Bronchial epithelial cell (primary cell): Measurements from ENCODE around the gene ZC3H12D. TPM values are rescaled to one million over a fixed set of nuclear protein-coding genes. Genes with fewer than 3 reads are reported as not detected.

Experiments
- DNase-seq: peaks from one replicate; pipeline ENCODE4 v3.0.0-alpha.2; 2010; ENCODE audit warnings: low read depth
- FAIRE-seq: peaks from 2 replicates; lab custom pipeline; 2011; peaks lifted over from hg19 to GRCh38; lab: Jason Lieb, UNC
- H3K27me3 ChIP-seq: 2 replicates; pipeline ENCODE4 v1.5.1; 2011; ENCODE audit warnings: low read length; ENCODE audit not compliant: control insufficient read depth, insufficient read depth
- H3K36me3 ChIP-seq: 2 replicates; pipeline ENCODE4 v1.5.1; 2011; ENCODE audit warnings: low read length; ENCODE audit not compliant: control insufficient read depth, insufficient read depth
- H3K4me3 ChIP-seq: 2 replicates; pipeline ENCODE4 v1.5.1; 2011; ENCODE audit warnings: mild to moderate bottlenecking, low read depth, low read length, control low read depth
- CTCF ChIP-seq: IDR thresholded peaks from 2 replicates; pipeline ENCODE4 v1.5.1; 2011; ENCODE audit warnings: mild to moderate bottlenecking, moderate library complexity, low read length, control low read depth, inconsistent platforms; ENCODE audit not compliant: insufficient read depth, severe bottlenecking
- total RNA-seq: library from RNA; depleted of rRNA; stranded (reverse); fragments of >200 nt; gene quantifications from 2 replicates; pipeline ENCODE4 v1.2.1, GENCODE V29; 2014

ZC3H12D gene
- total RNA-seq, 1 donor from 2014 or later: under 0.01 TPM

- no peak for TF ChIP-seq CTCF
- no peak for FAIRE-seq
- no peak for DNase-seq
Measured at GRCh38 chr6:149425224-149425623, 59.6 kb downstream of the ZC3H12D start.

GRCh38 chr6:149423964-149424440, 60.8 kb downstream of the ZC3H12D start:
- no peak for DNase-seq
- TF ChIP-seq CTCF: no peak
- FAIRE-seq: no peak

More at GRCh38 chr6:149425224-149425623, 59.6 kb downstream of the ZC3H12D start:
- Histone ChIP-seq H3K4me3 (no peak overlapping the region), H3K36me3 (no peaks in the 10 kb centered on the region), H3K27me3 (peaks cover 2% of the 10 kb centered on the region)

GRCh38 chr6:149422581-149422980, 62.2 kb downstream of the ZC3H12D start:
- Histone ChIP-seq H3K4me3 (no peak overlapping the region), H3K27me3 (peaks cover 2% of the 10 kb centered on the region), H3K36me3 (no peaks in the 10 kb centered on the region)
- DNase-seq (no peak), FAIRE-seq (no peak)
- no peak for TF ChIP-seq CTCF

More at GRCh38 chr6:149423964-149424440, 60.8 kb downstream of the ZC3H12D start:
- Histone ChIP-seq H3K36me3 (no peaks in the 10 kb centered on the region), H3K27me3 (peaks cover 2% of the 10 kb centered on the region), H3K4me3 (no peak overlapping the region)

- FAIRE-seq (no peak), DNase-seq (no peak)
- TF ChIP-seq CTCF: no peak
- Histone ChIP-seq H3K27me3 (peaks cover 2% of the 10 kb centered on the region), H3K4me3 (no peak overlapping the region), H3K36me3 (no peaks in the 10 kb centered on the region)
Measured at GRCh38 chr6:149421132-149421531, 63.7 kb downstream of the ZC3H12D start.

GRCh38 chr6:149419696-149420404, 65.0 kb downstream of the ZC3H12D start:
- no peak for DNase-seq
- FAIRE-seq: no peak
- no peak for TF ChIP-seq CTCF

GRCh38 chr6:149414821-149415220, 70.0 kb downstream of the ZC3H12D start:
- no peak for DNase-seq
- H3K36me3 ChIP-seq: peaks cover 3% of the 10 kb centered on the region
- H3K27me3 ChIP-seq: no peaks in the 10 kb centered on the region
- TF ChIP-seq CTCF: no peak
- H3K4me3 ChIP-seq: no peak overlapping the region
- FAIRE-seq: no peak

More at GRCh38 chr6:149419696-149420404, 65.0 kb downstream of the ZC3H12D start:
- Histone ChIP-seq H3K27me3 (peaks cover 2% of the 10 kb centered on the region), H3K36me3 (no peaks in the 10 kb centered on the region), H3K4me3 (no peak overlapping the region)
